Neural progenitor cell (in vitro differentiated cells): Measurements from ENCODE around the gene NUTF2.

Experiments
- EZH2 ChIP-seq: fragments of 200-600 bp; sonication (generic); IDR thresholded peaks from 2 replicates; pipeline ENCODE4 v1.6.1; 2017; ENCODE audit warnings: antibody characterized with exemption, mild to moderate bottlenecking, moderate library complexity
- EZH2phosphoT487 ChIP-seq: fragments of 200-600 bp; sonication (generic); IDR thresholded peaks from 2 replicates; pipeline ENCODE4 v1.6.1; 2017; ENCODE audit warnings: antibody characterized with exemption
- TF ChIP-seq, protein P1 (sequence below): fragments of 200-600 bp; sonication (generic); IDR thresholded peaks from 2 replicates; pipeline ENCODE4 v1.5.1; 2017; ENCODE audit warnings: antibody characterized with exemption, mild to moderate bottlenecking

DNA sequence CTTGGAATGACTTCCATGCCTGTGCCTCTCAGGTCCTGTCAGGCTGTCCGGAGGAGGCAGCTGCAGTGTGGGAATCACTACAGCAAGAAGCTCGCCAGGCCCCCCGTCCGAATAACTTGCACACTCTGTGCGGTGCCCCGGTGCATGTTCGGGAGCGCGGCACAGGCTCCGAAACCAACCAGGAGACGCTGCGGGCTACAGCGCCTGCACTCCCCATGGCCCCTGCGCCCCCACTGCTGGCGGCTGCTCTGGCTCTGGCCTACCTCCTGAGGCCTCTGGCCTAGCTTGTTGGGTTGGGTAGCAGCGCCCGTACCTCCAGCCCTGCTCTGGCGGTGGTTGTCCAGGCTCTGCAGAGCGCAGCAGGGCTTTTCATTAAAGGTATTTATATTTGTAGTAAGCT, 39.2 kb downstream of the NUTF2 start:
- TF ChIP-seq, protein P1, sequence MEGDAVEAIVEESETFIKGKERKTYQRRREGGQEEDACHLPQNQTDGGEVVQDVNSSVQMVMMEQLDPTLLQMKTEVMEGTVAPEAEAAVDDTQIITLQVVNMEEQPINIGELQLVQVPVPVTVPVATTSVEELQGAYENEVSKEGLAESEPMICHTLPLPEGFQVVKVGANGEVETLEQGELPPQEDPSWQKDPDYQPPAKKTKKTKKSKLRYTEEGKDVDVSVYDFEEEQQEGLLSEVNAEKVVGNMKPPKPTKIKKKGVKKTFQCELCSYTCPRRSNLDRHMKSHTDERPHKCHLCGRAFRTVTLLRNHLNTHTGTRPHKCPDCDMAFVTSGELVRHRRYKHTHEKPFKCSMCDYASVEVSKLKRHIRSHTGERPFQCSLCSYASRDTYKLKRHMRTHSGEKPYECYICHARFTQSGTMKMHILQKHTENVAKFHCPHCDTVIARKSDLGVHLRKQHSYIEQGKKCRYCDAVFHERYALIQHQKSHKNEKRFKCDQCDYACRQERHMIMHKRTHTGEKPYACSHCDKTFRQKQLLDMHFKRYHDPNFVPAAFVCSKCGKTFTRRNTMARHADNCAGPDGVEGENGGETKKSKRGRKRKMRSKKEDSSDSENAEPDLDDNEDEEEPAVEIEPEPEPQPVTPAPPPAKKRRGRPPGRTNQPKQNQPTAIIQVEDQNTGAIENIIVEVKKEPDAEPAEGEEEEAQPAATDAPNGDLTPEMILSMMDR = no peak
- TF ChIP-seq EZH2 (no peak), EZH2phosphoT487 (no peak)
